Smooth muscle cell of the brain vasculature (primary cell): Measurements from ENCODE around the gene VWA3A.
"Not testable (repeated sequence)": the region's sequence is repeated elsewhere in the genome, so short reads cannot be mapped to it uniquely, and the experiment has no call there.

Source experiments
- DNase-seq: peaks from one replicate; pipeline ENCODE4 v3.0.0-alpha.2; 2012; ENCODE audit warnings: low read depth, low spot score

The VWA3A gene

DNA sequence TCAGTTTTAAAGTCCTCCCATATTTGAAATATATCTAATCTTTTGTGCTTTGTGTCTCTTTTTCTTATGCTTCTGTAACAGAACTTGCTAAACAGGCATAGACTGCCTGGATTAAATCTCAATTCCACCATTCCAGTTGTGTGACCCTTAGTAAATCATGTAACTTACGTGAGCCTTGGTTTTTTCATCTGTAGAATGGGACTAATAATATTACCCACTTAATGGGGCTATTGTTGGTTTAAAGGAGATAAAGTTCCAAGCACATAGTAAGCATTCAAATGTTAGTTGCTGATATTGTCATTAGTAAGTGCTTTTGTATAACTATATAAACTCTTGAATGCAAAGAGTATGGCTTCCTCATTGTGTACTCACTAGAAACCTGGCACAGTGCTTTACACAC is 5.9 kb upstream of the VWA3A start:
- DNase-seq = no peak

DNA sequence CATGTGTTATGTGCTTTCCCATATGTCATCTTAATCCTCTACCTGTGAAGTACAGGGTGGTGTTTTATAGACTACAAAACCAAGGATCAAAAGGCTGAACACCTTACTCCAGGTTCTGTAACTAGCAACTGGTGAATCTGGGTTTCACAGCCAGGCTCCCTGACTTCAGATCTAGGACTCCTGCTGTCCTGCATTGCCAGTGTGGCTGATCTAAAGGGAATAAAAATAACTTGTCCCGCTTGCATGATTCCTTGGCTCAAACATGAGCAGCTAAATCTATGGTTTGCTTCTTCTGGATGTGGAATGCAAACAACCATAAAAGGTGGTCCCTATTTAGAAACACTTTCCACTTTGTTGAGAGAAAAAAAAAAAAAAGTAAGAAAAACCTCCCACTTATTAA is 3.7 kb upstream of the VWA3A start:
- DNase-seq = no peak

DNA sequence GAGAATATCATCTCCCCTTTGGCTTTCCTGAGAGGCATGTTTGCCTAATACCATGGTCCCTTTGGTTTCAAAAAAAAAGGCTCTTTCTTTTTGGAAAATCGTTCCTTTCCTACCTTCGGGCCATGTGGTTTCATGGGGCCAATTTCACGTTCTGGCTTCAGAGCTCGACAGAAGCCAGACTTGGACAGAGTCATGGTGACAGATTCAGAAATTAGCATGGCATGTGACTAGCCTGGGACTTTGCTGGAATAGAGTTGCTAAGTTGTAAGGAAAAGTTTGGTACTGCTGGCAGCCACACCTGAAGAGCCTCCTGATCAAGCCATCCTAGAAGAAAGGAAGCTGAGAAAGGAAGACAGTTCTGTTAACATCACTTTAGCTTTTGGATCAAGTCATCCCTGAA is 2.4 kb upstream of the VWA3A start:
- no peak for DNase-seq

DNA sequence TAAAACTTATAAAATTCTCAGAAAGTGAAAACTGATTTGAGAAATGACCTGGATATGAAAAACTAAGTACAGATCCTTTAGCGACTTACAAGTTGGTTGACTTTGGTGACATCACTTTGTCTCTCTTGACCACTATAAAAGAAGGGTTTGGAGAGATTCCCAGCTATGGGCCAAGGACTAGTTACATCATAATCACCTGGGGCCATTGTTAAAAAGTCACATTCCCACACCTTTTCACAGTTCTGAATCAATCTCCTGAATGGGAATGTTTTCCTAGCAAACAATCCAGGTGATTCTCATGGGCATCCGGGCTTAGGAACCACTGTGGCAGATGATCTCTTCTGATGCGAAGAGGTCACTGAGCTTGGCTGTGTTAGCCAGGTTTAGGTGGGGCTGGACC is 620 bp upstream of the VWA3A start:
- DNase-seq = no peak

DNA sequence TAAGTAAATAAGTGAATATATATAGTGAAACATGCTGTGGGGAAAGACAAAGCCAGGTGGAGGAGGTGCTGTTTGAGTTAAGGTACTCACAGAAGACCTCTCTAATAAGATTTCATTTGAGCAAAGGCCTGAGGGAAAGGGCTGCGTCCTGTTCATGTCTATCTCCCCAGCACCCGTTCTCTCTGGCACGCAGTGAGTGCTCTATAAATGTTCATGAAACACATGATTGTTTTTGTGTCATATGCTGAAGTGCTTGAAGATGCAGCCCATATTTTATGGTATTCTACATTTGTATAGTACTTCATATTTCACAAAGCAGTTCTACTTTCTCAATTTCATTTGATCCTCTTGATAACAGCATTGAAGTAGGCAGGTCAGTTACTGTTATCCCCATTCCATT is 990 bp downstream of the VWA3A start:
- DNase-seq = no peak

DNA sequence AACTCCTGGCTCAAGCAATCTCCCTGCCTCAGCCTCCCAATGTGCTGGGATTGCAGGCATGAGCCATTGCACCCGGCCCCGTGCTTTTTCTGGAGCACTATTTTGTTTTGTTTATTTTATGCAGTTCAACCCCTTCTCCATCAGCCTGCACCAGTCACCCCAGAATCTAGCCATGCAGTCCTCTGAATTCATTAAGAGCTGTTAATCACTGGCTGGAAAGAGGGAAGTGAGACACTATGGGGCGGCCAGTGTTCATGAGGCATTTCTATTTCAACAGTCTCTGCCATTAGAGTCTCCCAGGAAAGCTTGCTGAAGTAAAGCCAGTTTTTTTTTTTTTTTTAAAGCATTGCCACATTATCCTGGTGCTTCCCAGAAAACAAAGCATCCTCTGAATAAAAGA is 1.7 kb downstream of the VWA3A start:
- no peak for DNase-seq

DNA sequence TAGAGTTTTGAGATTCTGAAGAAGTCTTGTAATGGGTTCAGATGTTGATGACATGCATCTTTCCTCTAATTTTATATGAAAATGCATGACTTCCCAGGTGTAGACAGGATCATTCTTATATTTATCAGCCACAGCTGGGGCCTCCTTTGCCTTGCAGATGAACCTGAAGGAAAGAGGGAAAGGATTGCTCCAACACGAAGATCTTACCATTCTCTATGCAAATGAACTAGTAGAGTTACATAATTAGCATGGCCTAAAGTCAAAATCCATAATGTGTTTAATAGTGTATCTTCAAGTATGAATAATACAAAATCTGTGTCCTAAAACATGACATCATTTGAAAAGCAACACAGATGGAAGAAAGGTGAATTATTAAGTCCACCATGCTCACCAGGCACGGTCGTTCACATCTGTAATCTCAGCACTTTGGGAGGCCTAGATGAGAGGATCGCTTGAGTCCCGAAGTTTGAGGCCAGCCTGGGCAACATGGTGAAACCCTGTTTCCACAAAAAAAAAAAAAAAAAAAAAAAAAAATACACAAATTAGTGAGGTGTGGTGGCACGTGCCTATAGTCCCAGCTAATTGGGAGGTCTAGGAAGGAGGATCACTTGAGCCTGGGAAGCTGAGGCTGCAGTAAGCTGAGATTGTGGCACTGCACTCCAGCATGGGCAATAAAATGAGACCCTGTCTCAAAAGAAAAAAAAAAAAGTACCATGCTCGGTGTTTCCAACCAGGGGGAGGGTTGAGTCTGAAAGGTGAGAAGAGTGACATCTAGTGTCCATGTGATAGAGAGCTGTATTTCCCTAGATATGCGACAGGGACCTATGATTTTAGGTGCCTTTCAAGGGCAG is 6.3 kb downstream of the VWA3A start:
- DNase-seq = no peak

DNA sequence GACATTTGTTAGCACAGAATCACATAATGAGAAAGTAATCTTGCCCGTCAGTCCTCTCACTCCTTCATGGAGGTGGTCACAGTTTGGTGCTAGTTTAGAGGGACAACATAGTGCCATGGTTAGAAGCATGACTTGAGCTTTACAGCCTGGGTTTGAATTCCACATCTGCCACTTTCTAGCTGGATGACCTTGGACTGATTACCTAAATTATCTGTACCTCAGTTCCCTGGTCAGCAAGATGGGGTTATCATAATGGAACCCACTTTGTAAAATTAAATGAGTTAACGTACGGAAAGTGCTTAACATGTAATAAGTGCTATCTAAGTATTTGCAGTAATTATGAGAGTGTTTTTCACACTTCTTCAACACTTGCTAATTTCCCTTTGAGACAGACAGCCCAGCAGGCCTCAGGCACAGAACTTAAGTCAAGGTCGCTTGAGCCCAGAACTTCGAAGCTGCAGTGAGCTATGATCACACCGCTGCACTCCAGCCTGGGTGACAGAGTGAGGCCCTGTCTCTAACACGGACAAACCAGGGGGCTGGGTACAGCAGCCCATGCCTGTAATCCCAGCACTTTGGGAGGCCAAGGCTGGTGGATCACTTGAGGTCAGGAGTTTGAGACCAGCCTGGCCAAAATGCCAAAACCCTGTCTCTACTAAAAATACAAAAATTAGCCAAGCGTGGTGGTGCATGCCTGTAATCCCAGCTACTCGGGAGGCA is 7.1 kb downstream of the VWA3A start:
- no peak for DNase-seq

DNA sequence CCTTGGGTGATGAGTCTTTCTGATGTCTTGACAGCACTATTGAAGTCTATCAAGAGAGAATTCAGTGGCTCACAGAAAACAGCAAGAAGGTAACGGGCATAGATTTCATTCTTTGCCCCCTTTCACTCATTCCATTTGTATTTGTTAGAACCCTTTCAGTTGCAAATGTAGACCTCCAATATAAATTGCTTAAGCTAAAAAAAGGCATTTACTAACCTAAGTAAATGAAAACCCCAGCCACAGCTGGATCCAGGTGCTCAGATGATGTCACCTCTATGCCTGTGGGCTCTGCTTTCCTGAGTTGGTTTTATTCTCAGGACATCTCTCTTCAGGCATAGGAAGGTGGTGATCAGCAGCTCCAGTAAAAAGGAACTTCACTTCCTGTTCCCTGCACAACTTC is 11.1 kb downstream of the VWA3A start:
- DNase-seq = no peak

DNA sequence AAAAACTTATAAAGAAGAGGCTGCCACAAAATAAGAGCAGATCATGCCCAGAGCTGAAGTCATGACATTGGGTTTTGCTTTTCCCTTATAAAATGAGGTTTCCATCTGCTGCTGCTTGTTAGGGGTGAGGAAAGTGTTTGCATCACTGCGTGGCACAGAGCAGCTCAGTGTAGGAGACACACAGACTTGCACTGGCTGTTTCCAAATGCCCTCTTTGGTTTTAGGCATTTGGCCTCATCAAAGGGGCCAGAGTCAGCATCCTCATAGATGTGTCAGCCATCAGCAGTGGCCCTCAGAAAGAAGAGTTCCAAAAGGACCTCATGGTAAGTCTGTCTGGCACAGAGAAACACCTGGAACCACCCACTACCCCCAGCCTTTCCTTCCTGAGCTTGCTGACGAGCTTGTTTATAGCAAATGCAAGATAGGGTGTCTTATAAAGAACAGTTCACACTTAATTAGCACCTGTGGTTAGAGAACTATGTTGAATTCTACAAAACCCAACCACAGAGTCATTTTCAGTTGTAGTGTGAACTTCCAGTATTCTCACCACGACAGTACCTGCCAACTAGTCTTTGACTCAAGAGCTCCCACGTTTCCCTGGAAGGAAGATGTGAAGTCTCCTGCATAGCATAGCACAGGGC is 17.0 kb downstream of the VWA3A start:
- no peak for DNase-seq

DNA sequence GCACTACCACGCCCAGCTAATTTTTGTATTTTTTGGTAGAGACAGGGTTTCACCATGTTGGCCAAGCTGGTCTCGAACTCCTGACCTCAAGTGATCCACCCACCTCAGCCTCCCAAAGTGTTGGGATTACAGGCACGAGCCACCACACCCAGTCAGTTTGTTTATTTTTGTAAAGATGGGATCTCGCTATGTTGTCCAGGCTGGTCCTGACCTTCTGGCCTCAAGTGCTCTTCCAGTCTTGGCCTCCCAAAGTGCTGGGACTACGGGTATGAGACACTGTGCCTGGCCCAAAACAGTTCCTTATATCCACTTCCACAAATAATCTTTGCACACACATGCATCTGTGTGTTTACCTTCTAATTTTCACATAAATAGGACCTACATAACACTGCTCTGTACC is 19.3 kb downstream of the VWA3A start:
- DNase-seq = not testable (repeated sequence)

DNA sequence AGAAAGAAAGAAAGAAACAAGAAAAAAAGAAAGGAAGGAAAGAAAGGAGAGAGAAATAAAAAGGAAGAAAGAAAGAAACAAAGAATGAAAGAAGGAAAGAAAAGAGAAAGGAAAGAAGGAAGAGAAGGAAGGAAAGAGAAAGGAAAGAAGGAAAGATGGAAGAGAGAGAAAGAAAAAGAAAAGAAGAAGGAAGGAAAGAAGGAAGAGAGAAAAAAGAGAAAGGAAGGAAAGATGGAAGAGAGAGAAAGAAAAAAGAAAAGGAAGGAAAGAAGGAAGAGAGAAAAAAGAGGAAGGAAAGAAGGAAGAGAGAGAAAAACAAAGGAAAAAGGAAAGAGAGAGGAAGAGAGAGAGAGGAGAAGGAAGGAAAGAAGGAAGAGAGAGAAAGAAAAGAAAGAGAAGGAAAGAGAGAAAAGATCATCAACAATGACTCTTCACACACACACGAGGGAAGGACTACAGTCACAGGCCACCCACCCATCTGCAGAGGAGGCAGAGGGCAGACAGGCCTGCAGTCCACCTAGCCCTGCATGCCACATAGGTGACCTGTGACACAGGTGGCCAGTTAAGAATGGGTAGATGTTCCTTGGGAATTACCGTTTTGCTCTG is 23.9 kb downstream of the VWA3A start:
- DNase-seq = no peak

DNA sequence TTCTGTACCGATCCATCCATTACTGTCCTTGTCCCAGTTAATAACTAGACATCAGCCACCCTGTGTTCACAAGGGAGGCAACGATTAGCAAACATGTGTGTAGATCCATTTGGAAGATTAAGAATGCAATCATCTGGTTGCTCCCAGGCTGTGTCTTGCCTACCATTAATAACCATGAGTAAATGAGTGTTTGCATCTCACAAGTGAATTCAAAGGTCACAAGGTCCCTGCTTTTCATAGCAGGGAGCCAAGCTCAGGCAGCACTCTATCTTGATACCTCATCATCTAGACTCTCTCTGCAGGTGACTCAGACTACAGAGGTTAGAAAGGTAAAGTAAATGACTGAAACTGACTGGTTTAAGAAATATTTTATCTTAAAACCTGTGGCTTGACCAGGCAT is 25.3 kb downstream of the VWA3A start:
- DNase-seq = no peak

DNA sequence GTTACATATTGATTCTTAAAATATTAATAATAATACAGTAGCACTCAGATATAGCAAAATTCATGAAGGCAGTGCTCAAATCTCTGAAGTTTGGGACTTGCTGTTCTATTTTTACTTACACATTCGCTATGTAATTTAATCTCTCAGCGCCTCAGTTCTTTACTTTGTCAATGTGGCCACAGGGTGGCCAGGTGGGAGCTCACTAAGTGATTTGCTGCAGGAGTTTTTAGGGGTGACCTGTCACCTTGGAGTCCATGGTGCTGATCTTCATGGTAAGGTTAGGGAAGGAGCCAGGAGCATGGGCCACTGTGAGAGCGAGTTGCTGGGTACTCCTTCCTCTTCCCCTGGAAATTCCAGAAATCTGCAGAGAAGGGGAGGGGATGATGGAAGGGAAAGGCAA is 28.1 kb downstream of the VWA3A start:
- no peak for DNase-seq

DNA sequence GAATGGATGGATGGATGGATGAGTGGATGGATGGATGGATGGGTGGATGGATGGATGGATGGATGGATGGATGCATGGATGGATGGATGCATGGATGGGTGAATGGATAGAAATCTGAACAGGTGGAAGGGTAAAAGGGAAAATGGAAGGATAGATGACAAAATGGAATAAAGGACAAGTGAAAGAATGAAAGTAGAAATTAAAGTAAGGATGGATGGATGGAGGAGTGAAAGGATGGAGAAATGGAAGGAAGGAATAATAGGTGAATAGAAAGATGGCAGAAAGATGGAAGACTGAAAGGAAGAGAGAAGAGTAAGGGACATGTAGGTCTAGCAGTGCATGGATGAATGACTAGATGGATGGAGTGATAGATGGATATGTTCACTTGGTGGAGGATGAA is 29.9 kb downstream of the VWA3A start:
- DNase-seq = no peak

DNA sequence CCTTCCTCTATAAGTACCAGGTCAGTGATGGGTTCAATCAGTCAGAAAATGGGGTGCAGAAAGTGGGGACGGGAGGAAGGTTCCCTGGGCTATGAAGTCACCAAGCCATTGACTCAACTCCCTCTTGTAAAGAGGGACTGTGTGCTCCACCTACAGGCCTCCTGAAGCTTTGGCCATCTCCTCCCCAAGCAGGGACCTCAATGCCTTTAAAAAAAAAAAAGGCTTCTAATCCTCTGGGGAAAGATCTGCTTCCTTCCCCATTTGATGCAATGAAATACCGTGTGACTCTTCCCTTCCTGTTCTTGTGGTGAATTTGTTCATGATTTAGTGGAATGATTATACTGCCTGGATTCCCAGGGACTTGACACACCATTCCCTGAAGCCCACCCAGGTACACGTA is 30.8 kb downstream of the VWA3A start:
- DNase-seq = no peak

DNA sequence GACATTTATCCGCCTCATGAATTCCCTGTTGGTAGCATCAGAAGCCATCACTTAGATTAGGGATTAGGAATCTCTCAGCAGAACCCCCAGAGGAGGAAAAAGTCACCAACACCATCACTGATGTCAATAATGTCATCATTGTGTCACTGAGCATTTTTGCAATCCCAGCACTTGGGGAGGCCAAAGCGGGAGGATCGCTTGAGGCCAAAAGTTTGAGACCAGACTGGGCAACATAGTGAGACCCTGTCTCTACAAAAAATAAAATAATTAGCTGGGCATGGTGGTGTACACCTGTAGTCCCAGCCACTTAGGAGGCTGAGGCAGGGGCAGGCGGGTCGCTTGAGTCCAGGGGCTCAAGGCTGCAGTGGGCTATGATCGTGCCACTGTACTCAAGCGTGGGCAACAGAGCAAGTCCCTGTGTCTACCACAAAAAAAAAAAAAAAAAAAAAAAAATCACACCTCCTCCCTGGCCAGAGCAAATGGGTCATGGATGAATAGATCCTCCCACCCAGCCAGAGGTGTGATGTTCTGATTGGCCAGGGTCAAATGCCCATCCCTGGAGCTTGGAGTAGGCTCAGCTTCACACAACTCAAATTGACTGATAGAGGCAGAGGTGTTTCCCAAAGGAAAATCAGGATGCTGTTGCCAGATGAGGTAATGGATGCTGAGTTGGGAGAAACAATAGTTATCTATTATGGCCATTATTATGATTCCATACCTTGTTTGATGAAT is 31.6 kb downstream of the VWA3A start:
- no peak for DNase-seq

DNA sequence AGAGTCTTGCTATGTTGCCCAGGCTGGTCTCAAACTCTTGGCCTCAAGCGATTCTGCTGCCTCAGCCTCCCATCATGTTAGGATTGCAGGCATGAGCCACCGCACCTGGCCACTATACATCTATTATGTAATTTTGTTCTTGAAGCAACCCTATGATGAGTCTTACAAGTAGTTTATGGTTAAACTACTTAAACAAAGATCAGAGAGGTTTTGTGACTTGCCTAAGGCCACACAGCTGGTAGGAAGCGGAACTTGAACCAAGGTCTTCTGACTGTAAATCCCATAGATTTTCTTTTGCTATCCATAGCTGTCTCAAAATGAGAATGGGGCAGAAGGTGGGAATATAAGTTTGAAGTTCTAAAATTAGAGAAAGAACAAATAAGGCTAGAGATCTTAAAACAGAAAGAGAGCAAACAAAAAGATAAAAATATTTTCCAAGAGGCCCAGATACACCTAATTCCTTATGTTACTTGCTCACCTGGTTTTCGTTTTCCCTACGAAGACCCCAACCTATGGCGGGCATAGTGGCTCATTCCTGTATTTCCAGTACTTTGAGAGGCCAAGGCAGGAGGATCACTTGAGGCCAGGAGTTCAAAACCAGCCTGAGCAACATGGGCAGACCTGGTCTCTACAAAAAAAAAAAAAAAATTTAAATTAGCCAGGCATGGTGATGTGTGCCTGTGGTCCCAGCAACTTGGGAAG is 32.4 kb downstream of the VWA3A start:
- DNase-seq = no peak

DNA sequence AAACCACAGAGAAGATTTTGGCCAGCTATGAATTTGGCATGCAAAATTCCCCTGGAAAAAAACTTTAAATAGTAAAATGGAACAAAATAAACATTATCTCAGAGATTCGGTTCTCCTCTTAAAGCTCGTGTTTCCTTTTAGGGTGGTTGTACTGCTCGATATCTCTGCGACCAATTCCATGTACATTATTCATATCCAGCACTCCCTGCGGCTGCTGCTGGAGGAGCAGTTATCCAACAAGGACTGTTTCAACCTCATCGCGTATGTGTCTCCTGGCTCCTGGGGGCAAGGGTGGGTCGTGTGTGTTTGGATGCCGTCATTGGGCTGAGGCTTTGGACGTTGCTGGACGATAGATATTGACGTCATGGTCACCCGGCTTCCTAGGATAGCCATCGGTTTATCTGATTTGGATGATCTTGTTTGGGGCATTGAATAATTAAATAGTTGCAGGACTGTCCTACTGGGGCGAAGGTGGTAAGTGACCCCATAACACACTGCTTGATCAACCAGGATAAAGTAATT is 33.8 kb downstream of the VWA3A start:
- DNase-seq = no peak

DNA sequence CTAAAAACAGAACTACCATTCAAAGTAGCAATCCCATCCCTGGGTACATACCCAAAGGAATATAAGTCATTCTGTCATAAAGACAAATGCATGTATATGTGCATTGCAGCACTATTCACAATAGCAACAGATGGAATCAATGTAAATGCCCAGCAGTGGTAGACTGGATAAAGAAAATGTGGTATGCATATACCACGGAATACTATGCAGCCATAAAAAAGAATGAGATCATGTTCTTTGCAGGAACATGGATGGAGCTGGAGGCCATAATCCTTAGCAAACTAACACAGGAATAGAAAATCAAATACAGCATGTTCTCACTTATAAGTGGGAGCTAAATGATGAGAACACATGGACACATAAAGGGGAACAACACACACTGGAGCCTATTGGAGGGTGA is 36.2 kb downstream of the VWA3A start:
- DNase-seq = not testable (repeated sequence)

DNA sequence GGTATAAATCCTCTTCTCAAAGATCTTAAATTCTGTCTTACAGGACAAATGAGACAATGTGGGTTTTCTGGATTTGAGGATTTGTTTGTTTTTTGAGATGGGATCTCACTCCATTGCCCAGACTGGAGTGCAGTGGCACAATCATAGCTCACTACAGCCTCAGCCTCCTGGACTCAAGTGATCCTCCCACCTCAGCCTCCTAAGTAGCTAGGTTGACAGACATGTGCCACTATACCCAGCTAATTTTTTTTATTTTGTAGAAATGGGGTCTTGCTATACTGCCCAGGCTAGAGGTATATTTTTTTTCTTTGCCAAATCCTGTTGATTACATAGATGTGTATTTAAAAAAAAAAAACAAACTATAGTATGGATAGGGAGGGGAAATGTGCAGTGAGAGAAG is 38.2 kb downstream of the VWA3A start:
- DNase-seq = no peak
